OCI-M1 (cell line): ENCODE measurements around the gene DUSP22.

Source experiments
- DNase-seq: peaks from one replicate; lab custom pipeline; 2025; lab: John Stamatoyannopoulos, UW

Gene DUSP22

GRCh38 chr6:380234-381218 lies 88.2 kb downstream of the DUSP22 start:
- DNase-seq = no peak

DNA sequence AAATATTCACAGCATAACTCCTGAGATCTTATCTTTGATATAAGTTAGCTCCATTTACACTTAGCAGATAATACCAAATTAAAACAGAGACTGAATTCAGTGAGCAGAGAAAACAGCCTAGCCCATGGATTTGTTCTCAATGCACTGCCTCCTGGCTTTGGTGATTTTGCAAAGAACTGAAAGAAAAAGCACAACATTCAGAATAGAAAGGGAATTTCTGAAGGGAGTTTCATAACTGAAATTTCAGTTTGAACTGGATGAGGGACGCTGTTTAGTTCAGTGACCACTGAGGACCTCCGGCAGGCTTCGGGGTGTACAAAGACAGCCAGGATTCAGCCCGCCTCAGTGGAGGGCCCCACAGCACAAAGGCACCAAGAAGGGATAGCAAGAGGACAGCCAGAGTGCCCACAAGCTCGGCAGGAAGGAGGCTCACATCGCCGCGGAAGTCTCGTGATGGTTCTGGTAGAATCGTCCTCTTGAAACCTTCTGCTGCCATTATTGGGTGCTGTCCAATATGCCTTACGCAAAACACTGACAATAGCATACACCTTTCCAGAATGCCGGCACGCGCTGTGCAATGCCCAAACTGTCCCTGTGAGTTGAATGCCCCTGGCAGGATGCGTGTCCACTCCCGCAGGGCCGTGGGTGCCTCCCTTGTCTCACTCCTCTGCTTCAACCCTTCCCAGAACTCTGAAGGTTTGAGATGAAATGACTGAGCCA lies 89.6 kb downstream of the DUSP22 start:
- no peak for DNase-seq

- DNase-seq = no peak
These were observed 90.9 kb downstream of the DUSP22 start for GRCh38 chr6:382883-383810.

- DNase-seq = no peak
These were observed 91.6 kb downstream of the DUSP22 start for GRCh38 chr6:383856-384255.

DNA sequence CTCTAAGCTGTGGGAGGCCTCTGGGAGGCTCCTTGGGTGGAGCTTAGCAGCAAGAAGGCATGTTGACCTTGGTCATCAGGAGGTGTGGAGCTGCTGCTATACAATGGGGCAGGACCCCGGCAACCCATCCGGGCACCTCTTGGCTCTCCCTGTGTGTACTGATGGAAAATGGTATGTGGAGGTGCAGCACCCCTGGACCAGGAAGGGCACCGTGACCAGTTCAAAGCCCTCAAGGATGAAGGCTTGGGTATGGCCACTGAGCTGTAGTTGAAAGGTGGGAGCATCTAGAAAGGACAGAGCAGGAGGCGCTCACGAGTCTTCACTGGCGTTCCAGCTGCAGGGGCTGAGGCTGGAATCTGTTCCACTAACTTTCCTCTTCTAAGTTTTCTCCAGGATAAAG lies 92.6 kb downstream of the DUSP22 start:
- no peak for DNase-seq

DNA sequence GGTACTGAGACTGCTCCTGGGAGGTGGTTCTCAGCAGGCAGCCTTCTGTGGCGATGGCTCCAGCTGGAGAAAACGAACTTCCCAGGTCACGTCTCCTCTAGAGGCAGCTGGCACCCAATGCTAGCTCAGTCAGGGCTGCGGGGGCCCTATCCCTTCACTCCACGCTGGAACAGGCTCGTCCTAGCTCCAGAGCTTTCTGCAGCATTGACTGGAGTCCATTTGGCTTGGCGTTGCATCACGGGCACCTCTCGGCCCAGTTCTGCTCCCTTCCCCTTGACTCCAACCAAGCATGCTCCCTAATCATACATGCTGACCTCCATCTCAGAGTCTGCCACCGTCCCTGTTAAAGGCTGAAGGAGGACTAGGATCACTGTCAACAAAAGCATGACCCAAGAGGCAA lies 93.3 kb downstream of the DUSP22 start:
- no peak for DNase-seq

GRCh38 chr6:386688-387266 lies 94.5 kb downstream of the DUSP22 start:
- DNase-seq = no peak

DNA sequence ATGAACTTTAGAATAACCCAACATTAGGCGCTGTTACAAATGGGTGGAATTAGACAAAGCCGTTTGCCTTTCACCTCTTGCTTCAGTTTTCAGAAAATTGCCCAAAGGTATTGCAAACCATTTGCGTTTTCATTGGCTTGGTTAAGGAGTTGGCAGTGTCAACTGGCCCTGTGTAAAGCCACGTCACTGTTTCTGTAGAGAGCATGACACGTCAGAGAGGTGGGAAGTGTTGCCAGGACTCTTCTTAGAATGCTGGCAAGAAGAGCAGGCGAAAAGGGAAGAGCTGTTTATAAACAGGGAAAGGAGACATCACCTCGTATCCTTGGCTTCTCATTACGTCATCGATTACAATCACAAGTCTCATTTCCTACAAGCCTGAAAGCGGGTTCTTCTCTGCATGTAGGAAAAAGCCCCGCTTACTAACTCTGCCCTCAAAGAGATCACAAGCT lies 95.0 kb downstream of the DUSP22 start:
- peak; percentile 26 for DNase-seq

GRCh38 chr6:388202-388903 lies 96.1 kb downstream of the DUSP22 start:
- DNase-seq = no peak

DNA sequence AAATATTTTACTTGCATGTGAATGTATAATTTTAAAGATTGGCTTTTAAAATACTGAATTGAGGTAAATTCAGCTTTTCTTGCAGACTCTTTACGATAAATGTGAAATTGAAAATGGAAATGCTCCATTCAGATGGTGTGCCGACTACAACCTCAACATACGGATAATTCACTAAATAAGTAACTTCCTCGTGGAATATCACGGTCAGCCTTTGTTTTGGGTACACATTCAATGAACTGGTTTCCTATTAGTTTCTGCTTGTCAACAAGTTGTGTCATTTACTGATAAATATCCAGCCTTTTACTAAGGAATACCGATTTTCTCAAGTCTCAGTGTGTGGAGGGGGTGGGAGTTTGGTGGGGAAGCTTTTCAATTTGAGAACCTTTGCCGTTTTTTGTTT lies 96.9 kb downstream of the DUSP22 start:
- DNase-seq = no peak

DNA sequence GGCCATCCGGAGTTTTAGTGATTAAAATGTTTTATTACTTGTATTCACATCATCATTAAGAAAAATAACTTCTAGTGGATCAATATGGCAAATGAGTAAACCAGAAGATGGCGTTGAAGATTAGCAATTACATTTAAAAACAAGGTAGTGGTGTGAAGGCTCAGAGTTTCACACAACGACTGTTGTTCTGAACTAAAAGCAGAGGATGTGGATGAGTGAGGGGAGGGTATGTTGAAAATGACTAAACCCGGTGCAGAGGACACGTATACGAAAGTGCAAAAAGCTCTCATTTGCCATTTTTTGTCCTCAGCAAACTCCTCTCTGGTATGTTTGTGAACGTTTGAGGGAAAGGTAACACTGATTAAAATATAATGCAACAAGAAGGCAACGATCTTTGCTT lies 97.3 kb downstream of the DUSP22 start:
- DNase-seq = no peak

GRCh38 chr6:390914-391558 lies 98.7 kb downstream of the DUSP22 start:
- DNase-seq = no peak

GRCh38 chr6:391559-392440 lies 99.5 kb downstream of the DUSP22 start, which contains the start of gene IRF4:
IRF4 (plus strand) TSS chr6:391752; CDS start chr6:393153, 1,401 bp downstream.
- DNase-seq = no peak

DNA sequence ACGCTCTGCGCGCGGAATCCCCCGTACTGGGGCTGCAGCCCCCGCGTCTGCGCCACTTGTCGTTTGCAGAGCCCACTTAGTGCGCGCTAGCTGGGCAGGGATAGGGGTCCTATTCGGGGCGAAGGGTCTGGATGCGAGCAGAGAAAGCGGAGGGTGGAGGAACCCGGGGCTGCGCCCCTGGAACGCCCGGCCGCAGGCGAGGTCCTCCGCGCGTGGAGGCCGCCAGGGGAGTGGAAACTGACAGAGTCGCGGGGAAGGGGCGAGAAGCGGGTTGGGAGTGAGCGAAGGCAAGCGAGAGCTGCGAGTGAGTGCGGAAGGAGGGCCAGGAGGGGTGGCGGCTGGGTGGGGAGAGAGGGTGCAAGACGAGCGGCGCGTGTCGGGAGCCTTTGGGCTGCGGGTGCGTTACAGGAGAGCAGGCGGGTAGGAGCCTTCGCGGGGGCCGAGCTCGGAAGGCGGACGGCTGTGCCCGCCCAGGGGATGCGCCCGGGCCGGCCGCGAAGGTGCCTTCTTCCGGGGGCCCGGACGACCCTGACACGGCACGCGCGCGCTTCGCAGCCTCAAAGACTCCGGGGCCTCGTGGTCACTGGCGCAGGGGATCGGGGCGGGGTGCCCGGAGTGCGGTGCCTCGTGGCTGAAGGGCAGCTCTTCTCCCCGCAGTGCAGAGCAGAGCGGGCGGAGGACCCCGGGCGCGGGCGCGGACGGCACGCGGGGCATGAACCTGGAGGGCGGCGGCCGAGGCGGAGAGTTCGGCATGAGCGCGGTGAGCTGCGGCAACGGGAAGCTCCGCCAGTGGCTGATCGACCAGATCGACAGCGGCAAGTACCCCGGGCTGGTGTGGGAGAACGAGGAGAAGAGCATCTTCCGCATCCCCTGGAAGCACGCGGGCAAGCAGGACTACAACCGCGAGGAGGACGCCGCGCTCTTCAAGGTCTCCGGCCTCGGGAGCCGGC lies 100.4 kb downstream of the DUSP22 start:
- no peak for DNase-seq

- DNase-seq = no peak
These were observed 101.3 kb downstream of the DUSP22 start for GRCh38 chr6:393391-394221.

DNA sequence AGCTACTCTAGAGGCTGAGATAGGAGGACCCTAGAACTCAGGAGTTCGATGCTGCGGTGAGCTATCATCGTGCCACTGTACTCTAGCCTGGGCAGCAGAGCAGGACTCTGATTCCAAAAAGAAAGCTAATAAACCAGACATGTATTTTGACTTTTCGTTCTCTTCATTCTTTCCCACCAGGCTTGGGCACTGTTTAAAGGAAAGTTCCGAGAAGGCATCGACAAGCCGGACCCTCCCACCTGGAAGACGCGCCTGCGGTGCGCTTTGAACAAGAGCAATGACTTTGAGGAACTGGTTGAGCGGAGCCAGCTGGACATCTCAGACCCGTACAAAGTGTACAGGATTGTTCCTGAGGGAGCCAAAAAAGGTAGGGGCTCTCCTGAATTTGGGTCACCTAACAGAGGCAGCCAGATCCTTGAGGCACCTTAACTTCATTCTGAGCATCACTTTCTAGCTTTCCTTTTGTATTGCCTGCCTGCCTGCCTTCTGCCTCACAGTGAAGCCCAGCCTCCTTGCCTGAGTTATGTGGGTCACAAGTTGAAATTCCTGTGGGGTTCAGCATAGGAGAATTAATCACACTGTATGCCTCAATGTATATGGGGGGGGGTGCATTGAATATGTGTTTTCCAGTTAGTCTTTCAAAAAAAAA lies 102.5 kb downstream of the DUSP22 start:
- no peak for DNase-seq
